Measurements from ENCODE around the gene FUT3.

DNA sequence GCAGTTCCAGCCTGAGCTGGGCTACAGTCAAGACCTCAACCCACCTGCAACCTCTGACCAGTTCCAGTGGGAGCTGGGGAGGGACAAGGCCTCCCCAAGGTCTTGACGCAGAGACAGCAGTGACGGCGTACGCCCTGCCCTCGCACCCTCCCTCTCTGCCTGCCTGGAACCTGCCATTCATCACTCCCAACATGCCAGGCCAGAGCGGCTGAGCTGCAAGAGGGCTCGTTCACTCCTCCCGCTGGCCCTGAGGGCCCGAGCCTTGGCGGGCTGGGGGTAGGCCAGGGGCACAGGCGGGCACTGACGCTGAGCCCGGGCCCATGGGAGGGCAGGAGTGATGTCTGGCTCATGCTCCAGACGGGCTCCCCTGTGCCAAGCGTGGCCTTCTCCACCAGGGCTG is 44.2 kb upstream of the FUT3 start:
- TF ChIP-seq CTCF (IDR thresholded peaks at IDR 0.05) (no peak), ZFX (IDR thresholded peaks at IDR 0.05; ENCODE audit: borderline replicate concordance) (no peak)
